Cardiac septum (tissue), 1 donor: ENCODE measurements around the gene SHC3. TPM values are rescaled to one million over a fixed set of nuclear protein-coding genes. Genes with fewer than 3 reads are reported as not detected.

ENCODE experiments used
- total RNA-seq: library from RNA; stranded (reverse); fragmentation: NEBNext Ultra II Directional; extraction: Animal tissue kit (Norgen Biotek cat#: 25700); gene quantifications from one replicate; pipeline ENCODE4 v1.2.1, GENCODE V29; 2021
- donor health status: DM: no; HTN: no; CAD: no.

Gene SHC3
- total RNA-seq, 1 donor from 2014 or later, result 0.16 TPM

Other genes starting within 250 kb of the SHC3 start
- gene S1PR3, start 187.3 kb downstream of the SHC3 start, total RNA-seq, result 9.9 TPM
- 3.2 TPM for gene CKS2, start 132.4 kb upstream of the SHC3 start, total RNA-seq
- gene SECISBP2, start 139.7 kb upstream of the SHC3 start, total RNA-seq, result 21.2 TPM